ENCODE data around the gene MEIS2. TPM values are rescaled to one million over a fixed set of nuclear protein-coding genes. Genes with fewer than 3 reads are reported as not detected.

The MEIS2 gene
- total and polyA plus RNA-seq, 2 donors (not counting 3 experiments of a cell fraction or from before 2014, with no cell fraction given): 22.5 to 26.2 TPM

- Histone ChIP-seq H3K9me3 (replicated peaks; ENCODE audit: control insufficient read depth, insufficient read depth, low read length) (no peaks in the 10 kb centered on the region), H3K27me3 (ENCODE audit: control insufficient read depth in 2 of 2, insufficient read depth in 2 of 2, low read length in 2 of 2) (no peaks in the 10 kb centered on the region), H3K27ac (ENCODE audit: insufficient read depth, low read depth, low read length) (no peak overlapping the region), H2AFZ (ENCODE audit: low read depth, low read length) (no peak overlapping the region), H3K4me3 (replicated peaks in 1 of 3; ENCODE audit: insufficient read depth in 1 of 3, low read depth in 1 of 3, low read length in 3 of 3) (no peak overlapping the region), H4K20me1 (replicated peaks; ENCODE audit: control insufficient read depth, extremely low read depth, insufficient read depth, low read length) (no peaks in the 10 kb centered on the region), H3K36me3 (ENCODE audit: control insufficient read depth in 2 of 2, extremely low read depth in 1 of 2, insufficient read depth in 2 of 2, low read length in 2 of 2) (no peaks in the 10 kb centered on the region), H3K9me1 (replicated peaks; ENCODE audit: control insufficient read depth, extremely low read depth, insufficient read depth, low read length) (no peaks in the 10 kb centered on the region), H3K79me2 (ENCODE audit: control insufficient read depth, insufficient read depth, low read length) (no peaks in the 10 kb centered on the region), H3K4me2 (ENCODE audit: insufficient read depth, low read length) (no peak overlapping the region), H3K9ac (replicated peaks; ENCODE audit: extremely low read depth, insufficient read depth, low read length) (no peak overlapping the region), H3K4me1 (ENCODE audit: control insufficient read depth, extremely low read depth, insufficient read depth, low read length) (peaks cover 8% of the 10 kb centered on the region)
- no peak for TF ChIP-seq FOS (IDR thresholded peaks at IDR 0.05; ENCODE audit: borderline replicate concordance, insufficient read depth, low read length)
- TF ChIP-seq, protein P1, sequence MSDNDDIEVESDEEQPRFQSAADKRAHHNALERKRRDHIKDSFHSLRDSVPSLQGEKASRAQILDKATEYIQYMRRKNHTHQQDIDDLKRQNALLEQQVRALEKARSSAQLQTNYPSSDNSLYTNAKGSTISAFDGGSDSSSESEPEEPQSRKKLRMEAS (IDR thresholded peaks at IDR 0.05; ENCODE audit: insufficient read depth, insufficient read length): no peak
- TF ChIP-seq POLR2AphosphoS5 (IDR thresholded peaks at IDR 0.05; ENCODE audit: insufficient read depth, low read depth, low read length): no peak
- no peak for TF ChIP-seq POLR2A (IDR thresholded peaks at IDR 0.05; ENCODE audit: low read depth, low read length)
- ChIA-PET POLR2A (no interaction called here), CTCF (interaction anchor here (1.1 kb wide), 1 partner anchor 70 kb away, joined by 3 read pairs; no protein-coding TSS in a partner anchor)
- DNase-seq (ENCODE audit: low read depth, low spot score): no peak
- intact Hi-C loops (cut with micrococcal nuclease): no loop called here
- BruUV-seq (replicated peaks): no TSS peak
- dilution Hi-C loops (cut with MboI; ENCODE audit: extremely low pct_ligation_motif_present, low sequenced_read_pairs): no loop called here
- FAIRE-seq: no peak
Observed at GRCh38 chr15:37016231-37016630, 84.1 kb downstream of the MEIS2 start.

DNA sequence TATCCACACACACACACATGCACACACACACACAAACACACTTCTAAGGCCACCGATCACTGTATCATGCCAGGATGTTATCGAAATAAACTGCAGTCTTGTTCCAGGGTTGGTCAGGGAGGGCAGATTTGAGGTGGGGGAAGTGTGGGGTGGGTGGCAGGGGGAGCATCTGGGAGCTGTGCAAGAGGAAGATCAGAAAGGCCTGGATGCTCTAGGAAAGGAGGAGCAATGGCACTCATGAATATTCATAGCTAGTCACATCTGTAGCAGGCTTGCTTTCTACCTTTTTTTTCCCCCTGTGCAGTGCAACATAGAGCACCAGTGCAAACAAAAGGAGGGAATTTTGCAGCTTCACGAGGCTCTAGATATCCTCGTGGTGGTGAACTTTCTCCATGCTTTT is 84.9 kb downstream of the MEIS2 start:
- FAIRE-seq: no peak

More for the DNA sequence above, 84.9 kb downstream of the MEIS2 start:
- no peaks in the 10 kb centered on the region for H3K9me1 ChIP-seq (replicated peaks; ENCODE audit: control insufficient read depth, extremely low read depth, insufficient read depth, low read length)
- BruUV-seq (replicated peaks): no TSS peak
- dilution Hi-C loops (cut with MboI; ENCODE audit: extremely low pct_ligation_motif_present, low sequenced_read_pairs): no loop called here
- H3K9me3 ChIP-seq (replicated peaks; ENCODE audit: control insufficient read depth, insufficient read depth, low read length): no peaks in the 10 kb centered on the region
- H3K27ac ChIP-seq (ENCODE audit: insufficient read depth, low read depth, low read length): no peak overlapping the region
- no peaks in the 10 kb centered on the region for H4K20me1 ChIP-seq (replicated peaks; ENCODE audit: control insufficient read depth, extremely low read depth, insufficient read depth, low read length)
- intact Hi-C loops (cut with micrococcal nuclease): no loop called here
- H3K9ac ChIP-seq (replicated peaks; ENCODE audit: extremely low read depth, insufficient read depth, low read length): no peak overlapping the region
- H3K4me1 ChIP-seq (ENCODE audit: control insufficient read depth, extremely low read depth, insufficient read depth, low read length): peaks cover 4% of the 10 kb centered on the region
- H3K36me3 ChIP-seq (ENCODE audit: control insufficient read depth in 2 of 2, extremely low read depth in 1 of 2, insufficient read depth in 2 of 2, low read length in 2 of 2): no peaks in the 10 kb centered on the region
- H2AFZ ChIP-seq (ENCODE audit: low read depth, low read length): no peak overlapping the region
- no peak overlapping the region for H3K4me2 ChIP-seq (ENCODE audit: insufficient read depth, low read length)
- DNase-seq (ENCODE audit: low read depth, low spot score): no peak
- CTCF ChIA-PET: interaction anchor here (1.1 to 1.2 kb wide), 2 partner anchors 69 to 77 kb away, joined by 3 read pairs; no protein-coding TSS in a partner anchor
- POLR2A ChIA-PET: no interaction called here
- no peaks in the 10 kb centered on the region for H3K27me3 ChIP-seq (ENCODE audit: control insufficient read depth in 2 of 2, insufficient read depth in 2 of 2, low read length in 2 of 2)
- H3K79me2 ChIP-seq (ENCODE audit: control insufficient read depth, insufficient read depth, low read length): no peaks in the 10 kb centered on the region
- H3K4me3 ChIP-seq (replicated peaks in 1 of 3; ENCODE audit: insufficient read depth in 1 of 3, low read depth in 1 of 3, low read length in 3 of 3): no peak overlapping the region
- TF ChIP-seq GATA2 (IDR thresholded peaks at IDR 0.05; ENCODE audit: insufficient read depth, insufficient read length, low read depth, low read length) (no peak), JUN (IDR thresholded peaks at IDR 0.05; ENCODE audit: borderline replicate concordance, insufficient read depth, insufficient read length, low read depth) (no peak), FOS (IDR thresholded peaks at IDR 0.05; ENCODE audit: borderline replicate concordance, insufficient read depth, low read length) (no peak), EZH2 (IDR thresholded peaks at IDR 0.05; ENCODE audit: borderline replicate concordance, low read depth, low read length, severe bottlenecking) (no peak), POLR2A (IDR thresholded peaks at IDR 0.05; ENCODE audit: low read depth, low read length) (no peak), MYC (IDR thresholded peaks at IDR 0.05; ENCODE audit: low read depth, low read length) (no peak), POLR2AphosphoS5 (IDR thresholded peaks at IDR 0.05; ENCODE audit: insufficient read depth, low read depth, low read length) (no peak)
- TF ChIP-seq, protein P1 (IDR thresholded peaks at IDR 0.05; ENCODE audit: insufficient read depth, insufficient read length): no peak
- TF ChIP-seq, protein P2, sequence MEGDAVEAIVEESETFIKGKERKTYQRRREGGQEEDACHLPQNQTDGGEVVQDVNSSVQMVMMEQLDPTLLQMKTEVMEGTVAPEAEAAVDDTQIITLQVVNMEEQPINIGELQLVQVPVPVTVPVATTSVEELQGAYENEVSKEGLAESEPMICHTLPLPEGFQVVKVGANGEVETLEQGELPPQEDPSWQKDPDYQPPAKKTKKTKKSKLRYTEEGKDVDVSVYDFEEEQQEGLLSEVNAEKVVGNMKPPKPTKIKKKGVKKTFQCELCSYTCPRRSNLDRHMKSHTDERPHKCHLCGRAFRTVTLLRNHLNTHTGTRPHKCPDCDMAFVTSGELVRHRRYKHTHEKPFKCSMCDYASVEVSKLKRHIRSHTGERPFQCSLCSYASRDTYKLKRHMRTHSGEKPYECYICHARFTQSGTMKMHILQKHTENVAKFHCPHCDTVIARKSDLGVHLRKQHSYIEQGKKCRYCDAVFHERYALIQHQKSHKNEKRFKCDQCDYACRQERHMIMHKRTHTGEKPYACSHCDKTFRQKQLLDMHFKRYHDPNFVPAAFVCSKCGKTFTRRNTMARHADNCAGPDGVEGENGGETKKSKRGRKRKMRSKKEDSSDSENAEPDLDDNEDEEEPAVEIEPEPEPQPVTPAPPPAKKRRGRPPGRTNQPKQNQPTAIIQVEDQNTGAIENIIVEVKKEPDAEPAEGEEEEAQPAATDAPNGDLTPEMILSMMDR (IDR thresholded peaks at IDR 0.05; ENCODE audit: extremely low read depth in 1 of 2, insufficient read depth in 1 of 2, low read depth in 1 of 2, low read length in 2 of 2): no peak
